Choroid plexus epithelial cell (primary cell): ENCODE measurements around the gene UGT1A10.
"Not testable (repeated sequence)": the region's sequence is repeated elsewhere in the genome, so short reads cannot be mapped to it uniquely, and the experiment has no call there.

ENCODE experiments used
- DNase-seq: peaks from one replicate; pipeline ENCODE4 v3.0.0-alpha.2; 2010; ENCODE audit warnings: low read depth
- H3K4me3 ChIP-seq: 2 replicates; pipeline ENCODE4 v1.5.1; 2011; ENCODE audit warnings: low read depth, mild to moderate bottlenecking, control low read depth, low read length, moderate library complexity
- CTCF ChIP-seq: conservative IDR thresholded peaks from 2 replicates; pipeline ENCODE4 v1.5.1; 2011; ENCODE audit warnings: low read depth, mild to moderate bottlenecking, control low read depth, inconsistent platforms, low read length, moderate library complexity

UGT1A10 gene

DNA sequence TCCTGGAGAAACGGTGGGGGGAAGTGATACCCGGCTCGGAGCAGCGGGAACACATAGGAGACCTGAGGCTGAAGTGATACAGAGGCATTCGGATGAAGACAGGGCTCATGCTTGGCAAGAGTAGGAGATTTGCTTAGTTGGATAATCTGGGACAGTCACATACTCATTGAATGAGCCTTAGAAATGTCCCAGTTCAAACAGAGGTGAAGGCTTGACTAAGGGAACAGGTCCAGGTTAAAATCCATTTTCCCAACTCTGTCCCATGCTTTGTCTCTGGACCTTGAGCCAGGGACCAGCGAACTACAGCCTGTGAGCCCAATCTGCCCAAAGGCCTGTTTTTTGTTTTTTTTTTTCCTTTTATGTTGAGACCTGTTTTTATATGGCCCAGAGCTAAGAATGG lies 57.7 kb downstream of the UGT1A10 start:
- DNase-seq = no peak
- H3K4me3 ChIP-seq = no peak overlapping the region
- no peak for TF ChIP-seq CTCF

DNA sequence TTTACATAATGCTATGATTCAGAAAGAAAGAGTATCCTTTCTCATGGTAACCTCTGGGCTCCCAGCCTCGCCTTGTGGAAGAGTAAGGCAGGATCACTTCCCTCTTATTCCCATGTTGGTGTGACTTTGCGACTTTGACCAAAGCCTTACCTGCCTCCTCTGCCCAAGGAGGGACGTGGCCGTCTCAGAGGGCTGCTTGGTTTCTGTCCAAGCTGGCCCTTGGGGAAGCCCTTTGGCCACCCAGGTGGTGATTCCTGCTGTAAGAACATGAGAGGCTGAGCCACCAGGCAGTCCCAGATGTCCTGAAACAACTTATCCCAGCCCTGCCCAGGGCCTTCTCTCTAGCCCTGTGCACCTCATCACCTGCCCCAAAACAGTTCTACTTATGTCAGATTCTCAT lies 62.5 kb downstream of the UGT1A10 start:
- TF ChIP-seq CTCF = no peak
- DNase-seq = no peak
- no peak overlapping the region for H3K4me3 ChIP-seq

DNA sequence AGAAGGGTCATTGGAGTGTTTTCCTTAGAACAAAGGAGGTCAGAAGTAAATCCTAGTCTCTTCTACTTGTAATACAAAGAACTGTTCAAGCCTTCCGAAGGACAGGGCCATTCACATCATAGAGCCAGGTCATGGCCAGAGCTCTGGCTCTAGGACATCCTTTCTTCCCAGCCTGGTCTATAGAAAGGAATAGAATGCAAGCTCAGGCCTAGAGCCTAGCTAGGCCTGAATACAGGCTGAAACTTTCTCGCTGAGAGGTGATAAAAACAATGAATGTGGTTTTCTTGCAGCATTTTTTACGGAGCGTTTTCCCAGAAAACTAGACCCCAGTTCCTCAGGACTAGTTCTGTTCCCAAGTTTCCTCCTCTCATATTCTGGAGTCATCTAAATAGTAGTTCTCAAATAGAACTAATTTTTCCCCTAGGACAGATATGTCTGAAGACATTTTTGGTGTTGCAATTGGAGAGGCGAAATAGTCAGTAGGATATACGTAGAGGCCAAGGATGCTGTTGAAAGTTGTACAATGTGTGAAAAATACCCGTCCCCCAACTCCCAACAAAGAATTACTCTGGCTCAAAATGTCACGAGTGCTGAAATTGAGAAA lies 63.3 kb downstream of the UGT1A10 start:
- no peak for DNase-seq
- H3K4me3 ChIP-seq = no peak overlapping the region
- TF ChIP-seq CTCF = no peak

DNA sequence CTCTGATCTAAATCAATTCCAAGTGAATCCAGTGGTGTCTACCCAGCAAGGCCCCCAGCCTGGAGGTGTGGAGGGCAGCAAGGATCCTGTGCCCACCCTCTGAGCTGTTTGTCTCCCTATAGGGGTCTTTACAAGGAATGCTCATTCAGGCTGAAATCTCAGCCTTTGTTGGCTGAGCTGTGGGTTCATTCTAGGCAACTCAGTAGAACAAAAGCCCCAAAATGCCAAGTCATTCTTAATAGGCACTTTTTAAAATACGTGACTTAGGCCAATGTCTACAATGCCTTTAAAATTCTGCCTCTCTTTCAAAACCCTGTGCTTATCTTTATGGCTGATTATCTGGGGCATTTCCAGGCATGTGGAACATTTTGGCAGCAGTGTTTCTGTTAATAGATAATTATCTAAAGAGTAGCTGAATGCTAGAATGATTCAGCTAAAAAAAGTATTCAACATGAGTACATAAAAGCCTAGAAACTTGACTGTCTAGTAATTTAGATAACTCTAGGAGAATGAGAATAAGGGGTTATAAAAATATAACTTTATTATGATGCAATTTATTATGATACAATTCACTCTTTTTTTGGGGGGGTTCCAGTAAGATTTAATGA lies 63.9 kb downstream of the UGT1A10 start:
- H3K4me3 ChIP-seq = no peak overlapping the region
- peak; percentile 53 for DNase-seq
- no peak for TF ChIP-seq CTCF

- not testable (repeated sequence) for DNase-seq, H3K4me3 ChIP-seq
These were observed 64.6 kb downstream of the UGT1A10 start for GRCh38 chr2:233700842-233701241.

DNA sequence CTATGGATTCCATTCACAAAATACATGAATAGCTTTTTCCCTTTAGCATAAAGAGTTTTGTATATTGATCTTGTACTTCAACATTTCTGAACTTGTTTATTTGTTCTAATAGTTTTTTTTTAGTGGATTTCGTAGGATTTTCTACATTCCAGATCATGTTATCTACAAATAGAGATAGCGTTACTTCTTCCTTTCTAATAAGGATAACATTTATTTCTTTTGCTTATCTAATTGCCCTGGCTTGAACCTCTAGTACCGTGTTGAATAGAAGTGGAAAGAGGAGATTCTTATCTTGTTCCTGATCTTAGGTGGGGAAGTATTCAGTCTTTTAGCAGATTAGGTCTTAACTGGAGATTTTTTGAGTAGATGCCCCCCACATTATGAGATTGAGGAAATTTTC lies 66.0 kb downstream of the UGT1A10 start:
- TF ChIP-seq CTCF = no peak
- no peak for DNase-seq
- H3K4me3 ChIP-seq = no peak overlapping the region

DNA sequence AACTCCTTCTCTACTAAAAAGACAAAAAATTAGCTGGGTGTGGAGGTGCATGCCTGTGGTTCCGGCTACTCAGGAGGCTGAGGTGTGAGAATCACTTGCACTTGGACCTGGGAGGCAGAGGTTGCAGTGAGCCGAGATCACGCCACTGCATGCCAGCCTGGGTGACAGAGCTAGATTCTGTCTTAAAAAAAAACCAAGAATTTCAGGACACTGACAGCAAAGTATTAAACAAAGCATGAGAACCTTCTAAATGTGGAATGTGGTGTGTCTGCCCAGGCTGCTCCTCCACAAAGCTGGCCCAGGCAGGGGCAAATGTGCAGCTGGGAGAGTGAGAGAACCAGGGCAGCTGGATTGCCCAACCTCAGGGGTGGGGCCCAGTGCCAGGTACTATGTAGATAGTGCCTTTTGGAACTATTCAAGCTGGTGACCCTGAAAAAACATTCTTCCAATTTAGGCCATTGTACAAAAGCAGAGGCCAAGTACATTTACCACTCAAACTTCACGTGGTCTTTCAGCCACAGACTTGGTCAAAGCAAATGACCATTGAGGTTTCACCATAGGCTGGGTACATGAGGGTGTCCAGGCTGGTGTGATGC lies 69.8 kb downstream of the UGT1A10 start:
- TF ChIP-seq CTCF = no peak
- H3K4me3 ChIP-seq = no peak overlapping the region
- peak; percentile 12 for DNase-seq
